GM12892 (cell line): ENCODE measurements around the gene CCDC142.

Experiments
- POLR2A ChIP-seq: IDR thresholded peaks from 2 replicates; pipeline ENCODE4 v1.6.1; 2011; ENCODE audit warnings: low read depth, low read length, control low read depth
- POLR2AphosphoS5 ChIP-seq: IDR thresholded peaks from 2 replicates; pipeline ENCODE4 v1.6.1; 2011; ENCODE audit warnings: low read depth, low read length, control low read depth
- TAF1 ChIP-seq: IDR thresholded peaks from 2 replicates; pipeline ENCODE4 v1.6.1; 2011; ENCODE audit warnings: low read depth, mild to moderate bottlenecking, control low read depth, low read length, borderline replicate concordance

DNA sequence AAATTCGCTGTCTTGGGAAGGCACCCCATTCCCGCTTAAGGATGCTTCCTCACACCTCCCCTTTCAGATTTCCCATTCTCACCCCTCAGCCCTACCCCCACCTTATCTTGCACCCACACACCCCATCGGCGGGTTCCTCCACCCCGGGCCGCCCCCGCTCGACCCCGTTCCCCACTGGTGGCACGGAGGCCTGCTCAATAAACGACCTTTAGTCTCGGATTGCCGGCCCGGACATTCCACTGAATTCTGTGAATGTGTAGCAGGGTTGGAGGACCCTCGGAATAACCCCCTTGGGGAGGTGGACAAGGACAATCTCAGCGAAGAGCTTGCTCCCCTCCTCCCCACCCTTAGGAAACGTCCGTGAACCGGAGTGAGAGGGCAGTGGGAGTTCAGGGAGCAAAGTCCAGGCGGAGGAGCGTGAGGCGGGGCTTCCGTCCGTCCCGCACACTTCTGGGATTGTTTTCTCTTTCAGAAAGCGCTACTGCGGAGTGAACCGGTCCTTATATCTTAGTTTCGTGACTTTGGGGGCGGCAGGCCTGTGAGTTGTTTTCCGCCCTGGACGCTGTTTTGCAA lies 19.4 kb upstream of the CCDC142 start:
- no peak for TF ChIP-seq POLR2A
- no peak for TF ChIP-seq TAF1
- no peak for TF ChIP-seq POLR2AphosphoS5
